ENCODE results near the gene CDK16.

CDK16 gene

GRCh38 chrX:47185241-47185640 lies 33.2 kb upstream of the CDK16 start:
- TF ChIP-seq CTCF (conservative IDR thresholded peaks at IDR 0.05; ENCODE audit: low read depth, low read length), result no peak
- DNase-seq (ENCODE audit: low read depth), result no peak
- H3K4me3 ChIP-seq (ENCODE audit: low read depth, low read length), result no peak overlapping the region

GRCh38 chrX:47186096-47186740 lies 32.3 kb upstream of the CDK16 start:
- DNase-seq (ENCODE audit: low read depth), result no peak
- H3K4me3 ChIP-seq (ENCODE audit: low read depth, low read length), result no peak overlapping the region
- no peak for TF ChIP-seq CTCF (conservative IDR thresholded peaks at IDR 0.05; ENCODE audit: low read depth, low read length)

- TF ChIP-seq CTCF (conservative IDR thresholded peaks at IDR 0.05; ENCODE audit: low read depth, low read length), result no peak
- H3K4me3 ChIP-seq (ENCODE audit: low read depth, low read length), result no peak overlapping the region
- DNase-seq (ENCODE audit: low read depth), result no peak
Measured at GRCh38 chrX:47187106-47187677, 31.3 kb upstream of the CDK16 start.

- H3K4me3 ChIP-seq (ENCODE audit: low read depth, low read length), result no peak overlapping the region
- TF ChIP-seq CTCF (conservative IDR thresholded peaks at IDR 0.05; ENCODE audit: low read depth, low read length), result no peak
- peak; percentile 11 for DNase-seq (ENCODE audit: low read depth)
Measured at GRCh38 chrX:47189906-47190305, 28.6 kb upstream of the CDK16 start.

GRCh38 chrX:47190445-47191269 lies 27.8 kb upstream of the CDK16 start:
- TF ChIP-seq CTCF (conservative IDR thresholded peaks at IDR 0.05; ENCODE audit: low read depth, low read length), result no peak
- DNase-seq (ENCODE audit: low read depth), result peak; percentile 95
- peak overlapping the region; percentile 65 for H3K4me3 ChIP-seq (ENCODE audit: low read depth, low read length)

GRCh38 chrX:47191331-47191730 lies 27.1 kb upstream of the CDK16 start:
- TF ChIP-seq CTCF (conservative IDR thresholded peaks at IDR 0.05; ENCODE audit: low read depth, low read length), result no peak
- peak overlapping the region; percentile 65 for H3K4me3 ChIP-seq (ENCODE audit: low read depth, low read length)
- DNase-seq (ENCODE audit: low read depth), result peak; percentile 7

All from choroid plexus epithelial cell (primary cell).